ENCODE data around the gene KRT26.

Gene KRT26

DNA sequence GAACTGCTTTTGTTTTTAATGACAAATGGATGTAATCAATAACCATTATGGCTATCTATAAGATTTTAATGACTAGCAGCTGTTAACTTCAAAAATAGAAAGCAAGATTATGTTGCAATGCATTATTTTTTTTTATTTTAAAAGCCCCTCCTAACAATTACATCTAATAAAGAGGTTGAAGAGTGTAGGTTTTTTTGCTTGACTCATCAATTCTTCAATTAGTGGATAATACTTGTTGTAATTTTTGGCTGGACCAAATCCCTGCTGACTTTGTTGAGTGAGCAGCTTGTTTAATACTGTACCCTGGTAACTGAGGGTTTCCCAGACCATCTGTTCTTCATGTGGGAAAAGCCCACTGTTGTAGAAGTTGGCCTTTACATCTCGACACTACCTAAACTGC is 41.0 kb downstream of the KRT26 start:
- Histone ChIP-seq H3K9ac (ENCODE audit: low read depth, low read length) (no peak overlapping the region), H3K9me3 (ENCODE audit: control insufficient read depth, insufficient read depth, low read length) (no peaks in the 10 kb centered on the region), H3K4me1 (ENCODE audit: insufficient read depth, low read length) (no peaks in the 10 kb centered on the region), H3K36me3 (ENCODE audit: insufficient read depth, low read length) (no peaks in the 10 kb centered on the region)

DNA sequence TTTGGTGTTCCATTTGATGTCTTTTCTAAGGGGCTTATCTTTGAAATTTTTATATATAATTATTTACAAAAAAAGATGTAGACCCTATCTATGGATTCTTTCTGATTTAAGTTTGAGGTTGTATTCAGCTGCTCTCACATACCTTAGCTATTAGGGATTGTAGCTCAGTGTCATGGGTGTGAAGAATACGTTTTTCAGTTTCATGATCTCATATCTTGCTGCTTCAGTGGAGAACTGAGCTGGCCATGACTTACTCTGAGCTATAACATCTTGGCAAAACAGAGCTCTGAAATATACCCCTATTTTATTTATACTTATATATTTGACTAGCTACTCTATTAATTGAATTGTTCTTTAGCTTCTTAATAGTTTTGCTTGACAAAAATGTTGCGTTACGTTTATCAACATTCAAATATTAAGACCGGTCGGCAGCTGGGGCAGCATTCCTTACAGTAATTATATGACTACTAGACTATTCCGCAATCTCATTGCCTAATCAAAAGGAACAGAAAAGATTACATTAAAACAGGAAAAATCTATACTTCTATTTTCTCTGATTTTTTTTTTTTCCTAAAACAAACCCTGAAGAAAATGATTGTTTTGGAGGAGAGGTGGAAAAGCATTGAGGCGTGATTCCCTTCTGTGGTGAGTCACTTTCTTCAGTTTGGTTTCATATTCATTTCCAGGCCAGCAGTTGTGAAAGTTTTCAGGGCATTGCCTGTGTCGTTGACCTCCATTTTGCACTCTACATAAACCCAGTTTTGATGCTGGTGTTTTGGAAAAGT is 44.4 kb downstream of the KRT26 start:
- no peaks in the 10 kb centered on the region for H3K4me1 ChIP-seq (ENCODE audit: insufficient read depth, low read length)
- no peak overlapping the region for H3K9ac ChIP-seq (ENCODE audit: low read depth, low read length)
- H3K36me3 ChIP-seq (ENCODE audit: insufficient read depth, low read length) = no peaks in the 10 kb centered on the region
- H3K9me3 ChIP-seq (ENCODE audit: control insufficient read depth, insufficient read depth, low read length) = no peaks in the 10 kb centered on the region

DNA sequence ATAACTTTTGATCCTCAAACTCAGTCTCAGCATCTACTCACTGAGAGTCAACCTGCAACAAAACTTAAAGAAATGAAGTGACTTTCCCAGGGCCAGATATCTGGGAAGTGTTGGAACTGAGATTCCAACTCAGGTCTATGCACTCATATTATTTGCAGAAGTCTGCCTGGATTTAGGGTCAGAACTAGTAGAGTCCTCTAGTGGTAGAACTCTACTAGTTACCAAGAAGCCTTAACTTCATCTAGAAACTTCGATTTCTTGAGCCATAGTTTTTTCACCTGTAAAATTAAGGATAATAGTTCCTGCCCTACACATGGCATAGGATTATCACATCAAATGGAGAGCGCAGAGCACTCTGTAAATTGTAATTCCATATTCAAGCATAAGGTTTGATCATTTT is 45.1 kb downstream of the KRT26 start:
- Histone ChIP-seq H3K9me3 (ENCODE audit: control insufficient read depth, insufficient read depth, low read length) (no peaks in the 10 kb centered on the region), H3K36me3 (ENCODE audit: insufficient read depth, low read length) (no peaks in the 10 kb centered on the region), H3K4me1 (ENCODE audit: insufficient read depth, low read length) (no peaks in the 10 kb centered on the region), H3K9ac (ENCODE audit: low read depth, low read length) (no peak overlapping the region)

DNA sequence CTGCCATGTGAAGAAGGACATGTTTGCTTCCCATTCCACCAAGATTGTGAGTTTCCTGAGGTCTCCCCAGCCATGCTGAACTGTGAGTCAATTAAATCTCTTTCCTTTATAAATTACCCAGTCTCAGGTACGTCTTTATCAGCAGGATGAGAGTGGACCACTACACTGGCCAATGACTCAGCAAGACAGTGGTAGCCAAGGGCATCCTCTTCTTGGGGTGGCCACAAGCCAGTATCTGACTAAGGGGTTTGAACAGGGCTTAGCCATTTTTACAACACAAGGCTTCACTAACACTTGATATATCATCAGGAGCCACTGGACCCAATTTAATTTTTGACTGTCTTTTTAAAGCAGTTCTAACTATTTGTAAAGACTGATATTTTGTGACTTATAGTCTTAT is 47.3 kb downstream of the KRT26 start:
- Histone ChIP-seq H3K9me3 (ENCODE audit: control insufficient read depth, insufficient read depth, low read length) (no peaks in the 10 kb centered on the region), H3K4me1 (ENCODE audit: insufficient read depth, low read length) (no peaks in the 10 kb centered on the region), H3K36me3 (ENCODE audit: insufficient read depth, low read length) (no peaks in the 10 kb centered on the region), H3K9ac (ENCODE audit: low read depth, low read length) (no peak overlapping the region)

DNA sequence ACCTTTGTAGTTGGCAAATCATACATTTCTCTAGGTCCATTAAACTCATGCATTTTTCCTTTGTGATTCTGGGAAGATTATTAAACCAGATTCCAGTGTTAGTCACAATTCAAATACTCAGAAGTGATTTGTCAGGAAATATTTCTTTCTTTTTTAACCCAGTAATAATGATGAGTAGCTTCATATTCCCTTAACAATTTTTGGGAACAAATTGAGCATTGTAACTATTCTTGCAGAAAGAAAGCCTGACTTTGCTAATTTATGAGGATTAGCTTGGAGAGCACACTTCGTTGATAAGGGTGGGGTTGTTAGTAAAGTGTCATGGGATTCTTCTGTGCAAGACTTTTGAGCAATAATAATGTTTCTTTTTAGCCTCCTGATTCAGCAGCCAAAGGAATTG is 49.8 kb downstream of the KRT26 start:
- Histone ChIP-seq H3K4me1 (ENCODE audit: insufficient read depth, low read length) (no peaks in the 10 kb centered on the region), H3K9me3 (ENCODE audit: control insufficient read depth, insufficient read depth, low read length) (no peaks in the 10 kb centered on the region), H3K36me3 (ENCODE audit: insufficient read depth, low read length) (no peaks in the 10 kb centered on the region), H3K9ac (ENCODE audit: low read depth, low read length) (no peak overlapping the region)

DNA sequence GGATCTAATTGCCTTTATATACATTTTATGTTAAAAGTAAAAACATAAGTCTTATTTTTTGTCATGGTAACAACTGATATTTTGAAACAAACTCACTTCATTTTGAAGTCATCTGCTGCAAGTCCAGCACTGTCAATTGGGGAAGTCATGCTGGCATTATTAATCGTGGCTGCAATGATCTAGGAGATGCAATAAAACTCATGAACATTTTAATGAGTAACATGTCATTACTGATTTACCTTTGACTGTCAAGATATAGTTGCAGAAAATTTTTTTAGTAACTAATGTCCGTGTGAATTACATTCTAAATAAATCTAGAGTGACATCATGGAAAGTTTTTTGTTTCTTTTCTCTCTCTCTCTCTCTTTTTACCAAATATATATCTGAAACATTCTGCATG is 51.1 kb downstream of the KRT26 start:
- H3K9ac ChIP-seq (ENCODE audit: low read depth, low read length) = no peak overlapping the region
- H3K36me3 ChIP-seq (ENCODE audit: insufficient read depth, low read length) = no peaks in the 10 kb centered on the region
- no peaks in the 10 kb centered on the region for H3K9me3 ChIP-seq (ENCODE audit: control insufficient read depth, insufficient read depth, low read length)
- no peaks in the 10 kb centered on the region for H3K4me1 ChIP-seq (ENCODE audit: insufficient read depth, low read length)

DNA sequence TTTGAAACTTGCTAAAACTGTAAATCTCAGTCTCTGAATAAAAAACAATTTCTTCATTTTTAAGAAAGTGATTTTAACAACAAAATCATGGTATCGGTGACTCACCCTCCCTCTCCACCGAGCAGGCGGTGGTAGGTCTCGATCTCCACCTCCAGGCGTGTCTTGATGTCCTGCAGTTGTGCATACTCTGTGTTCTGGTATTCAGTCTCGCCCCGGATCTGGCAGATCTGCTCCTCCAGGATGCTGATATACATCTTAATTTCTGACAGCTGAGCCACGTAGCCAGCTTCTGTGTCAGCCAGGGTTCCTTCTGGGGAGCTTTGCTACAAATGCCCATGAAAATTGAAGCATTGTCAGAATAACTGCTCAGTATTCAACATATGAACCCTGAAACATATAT is 53.1 kb downstream of the KRT26 start:
- H3K4me1 ChIP-seq (ENCODE audit: insufficient read depth, low read length) = no peaks in the 10 kb centered on the region
- no peaks in the 10 kb centered on the region for H3K36me3 ChIP-seq (ENCODE audit: insufficient read depth, low read length)
- H3K9ac ChIP-seq (ENCODE audit: low read depth, low read length) = no peak overlapping the region
- no peaks in the 10 kb centered on the region for H3K9me3 ChIP-seq (ENCODE audit: control insufficient read depth, insufficient read depth, low read length)

DNA sequence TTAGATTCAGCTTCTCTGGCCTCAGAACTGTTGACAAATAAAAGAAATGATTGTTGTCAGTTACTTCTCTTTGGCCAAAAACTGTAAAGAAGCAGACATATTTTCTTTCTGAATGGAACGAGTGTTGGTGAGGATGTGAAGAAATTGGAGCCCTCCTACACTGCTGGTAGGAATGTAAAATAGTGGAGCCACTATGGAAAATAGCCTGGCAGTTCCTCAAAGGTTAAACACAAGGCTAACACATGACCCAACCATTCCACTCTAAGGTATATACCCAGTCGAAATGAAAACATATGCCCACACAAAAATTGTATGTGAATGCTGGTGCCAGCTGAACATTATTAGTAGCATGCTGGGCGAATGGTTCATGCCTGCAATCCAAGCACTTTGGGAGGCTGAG is 54.2 kb downstream of the KRT26 start:
- no peaks in the 10 kb centered on the region for H3K4me1 ChIP-seq (ENCODE audit: insufficient read depth, low read length)
- no peaks in the 10 kb centered on the region for H3K36me3 ChIP-seq (ENCODE audit: insufficient read depth, low read length)
- no peak overlapping the region for H3K9ac ChIP-seq (ENCODE audit: low read depth, low read length)
- no peaks in the 10 kb centered on the region for H3K9me3 ChIP-seq (ENCODE audit: control insufficient read depth, insufficient read depth, low read length)

All from ES-I3 (cell line).